ENCODE data around the gene PRM2.

The PRM2 gene

GRCh38 chr16:11225677-11226549 is 50.4 kb downstream of the PRM2 start:
- DNase-seq, result no peak

Data from CD4-positive, alpha-beta T cell treated with Interferon alpha-2 for 1 hour (primary cell).